Measurements from ENCODE around the gene ETFRF1. TPM values are rescaled to one million over a fixed set of nuclear protein-coding genes. Genes with fewer than 3 reads are reported as not detected.

Gene ETFRF1
- total RNA-seq, 1 experiment from 2014 or later, result 7.7 TPM

GRCh38 chr12:25151476-25151875, 43.6 kb upstream of the ETFRF1 start:
- DNase-seq, result peak; percentile 51

GRCh38 chr12:25152055-25152454, 43.0 kb upstream of the ETFRF1 start:
- ATAC-seq (no peak), DNase-seq (no peak)
- Histone ChIP-seq H2AFZ (ENCODE audit: low read length) (no peak overlapping the region), H3K4me3 (ENCODE audit: low read length) (no peak overlapping the region), H3K36me3 (ENCODE audit: low read depth, low read length) (no peaks in the 10 kb centered on the region), H4K20me1 (ENCODE audit: low read length) (no peaks in the 10 kb centered on the region), H3K79me2 (ENCODE audit: low read length) (no peaks in the 10 kb centered on the region), H3K27ac (ENCODE audit: low read length) (no peak overlapping the region), H3K9me2 (replicated peaks; ENCODE audit: low read length) (no peaks in the 10 kb centered on the region), H3K4me2 (ENCODE audit: low read length) (no peak overlapping the region), H3K27me3 (ENCODE audit: low read length) (no peaks in the 10 kb centered on the region), H3K4me1 (ENCODE audit: insufficient read depth, low read length) (no peaks in the 10 kb centered on the region), H3F3A (ENCODE audit: low read length, unreplicated experiment) (no peaks in the 10 kb centered on the region), H3K9ac (ENCODE audit: low read length) (no peak overlapping the region), H3K9me3 (ENCODE audit: low read length) (no peaks in the 10 kb centered on the region)
- BruUV-seq (replicated peaks), result no TSS peak
- POLR2A ChIA-PET (ENCODE audit: unreplicated experiment), result no interaction called here
- CTCF ChIA-PET, result no interaction called here
- intact Hi-C loops (cut with micrococcal nuclease), result no loop called here
- TF ChIP-seq EZH2phosphoT487 (IDR thresholded peaks at IDR 0.05; ENCODE audit: borderline replicate concordance, low read length) (no peak), EZH2 (IDR thresholded peaks at IDR 0.05; ENCODE audit: low read length, unreplicated experiment) (no peak)
- TF ChIP-seq, protein P1, sequence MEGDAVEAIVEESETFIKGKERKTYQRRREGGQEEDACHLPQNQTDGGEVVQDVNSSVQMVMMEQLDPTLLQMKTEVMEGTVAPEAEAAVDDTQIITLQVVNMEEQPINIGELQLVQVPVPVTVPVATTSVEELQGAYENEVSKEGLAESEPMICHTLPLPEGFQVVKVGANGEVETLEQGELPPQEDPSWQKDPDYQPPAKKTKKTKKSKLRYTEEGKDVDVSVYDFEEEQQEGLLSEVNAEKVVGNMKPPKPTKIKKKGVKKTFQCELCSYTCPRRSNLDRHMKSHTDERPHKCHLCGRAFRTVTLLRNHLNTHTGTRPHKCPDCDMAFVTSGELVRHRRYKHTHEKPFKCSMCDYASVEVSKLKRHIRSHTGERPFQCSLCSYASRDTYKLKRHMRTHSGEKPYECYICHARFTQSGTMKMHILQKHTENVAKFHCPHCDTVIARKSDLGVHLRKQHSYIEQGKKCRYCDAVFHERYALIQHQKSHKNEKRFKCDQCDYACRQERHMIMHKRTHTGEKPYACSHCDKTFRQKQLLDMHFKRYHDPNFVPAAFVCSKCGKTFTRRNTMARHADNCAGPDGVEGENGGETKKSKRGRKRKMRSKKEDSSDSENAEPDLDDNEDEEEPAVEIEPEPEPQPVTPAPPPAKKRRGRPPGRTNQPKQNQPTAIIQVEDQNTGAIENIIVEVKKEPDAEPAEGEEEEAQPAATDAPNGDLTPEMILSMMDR (conservative IDR thresholded peaks at IDR 0.05; ENCODE audit: low read depth, low read length), result no peak

More at GRCh38 chr12:25151476-25151875, 43.6 kb upstream of the ETFRF1 start:
- Histone ChIP-seq H3K36me3 (ENCODE audit: low read depth, low read length) (no peaks in the 10 kb centered on the region), H4K20me1 (ENCODE audit: low read length) (no peaks in the 10 kb centered on the region), H3K9me3 (ENCODE audit: low read length) (no peaks in the 10 kb centered on the region), H3K4me2 (ENCODE audit: low read length) (no peak overlapping the region), H3K27me3 (ENCODE audit: low read length) (no peaks in the 10 kb centered on the region), H3K9me2 (replicated peaks; ENCODE audit: low read length) (no peaks in the 10 kb centered on the region), H3K79me2 (ENCODE audit: low read length) (no peaks in the 10 kb centered on the region), H3K27ac (ENCODE audit: low read length) (no peak overlapping the region), H3K4me1 (ENCODE audit: insufficient read depth, low read length) (no peaks in the 10 kb centered on the region), H3K4me3 (ENCODE audit: low read length) (no peak overlapping the region), H3F3A (ENCODE audit: low read length, unreplicated experiment) (no peaks in the 10 kb centered on the region), H2AFZ (ENCODE audit: low read length) (no peak overlapping the region), H3K9ac (ENCODE audit: low read length) (no peak overlapping the region)
- no peak for TF ChIP-seq EZH2 (IDR thresholded peaks at IDR 0.05; ENCODE audit: low read length, unreplicated experiment)
- no peak for TF ChIP-seq EZH2phosphoT487 (IDR thresholded peaks at IDR 0.05; ENCODE audit: borderline replicate concordance, low read length)
- TF ChIP-seq, protein P1 (conservative IDR thresholded peaks at IDR 0.05; ENCODE audit: low read depth, low read length), result no peak
- POLR2A ChIA-PET (ENCODE audit: unreplicated experiment), result no interaction called here
- intact Hi-C loops (cut with micrococcal nuclease), result no loop called here
- CTCF ChIA-PET, result no interaction called here
- ATAC-seq, result peak; percentile 66
- BruUV-seq (replicated peaks), result no TSS peak

GRCh38 chr12:25155022-25155576, 39.9 kb upstream of the ETFRF1 start:
- Histone ChIP-seq H3K9me3 (ENCODE audit: low read length) (no peaks in the 10 kb centered on the region), H3K4me2 (ENCODE audit: low read length) (peak overlapping the region; percentile 40), H2AFZ (ENCODE audit: low read length) (peak overlapping the region; percentile 47; the same call in 1 of the 2 replicates), H3K27ac (ENCODE audit: low read length) (no peak overlapping the region), H3K79me2 (ENCODE audit: low read length) (no peaks in the 10 kb centered on the region), H3K4me1 (ENCODE audit: insufficient read depth, low read length) (no peaks in the 10 kb centered on the region), H3K9me2 (replicated peaks; ENCODE audit: low read length) (no peaks in the 10 kb centered on the region), H3K27me3 (ENCODE audit: low read length) (no peaks in the 10 kb centered on the region), H3K9ac (ENCODE audit: low read length) (no peak overlapping the region), H3F3A (ENCODE audit: low read length, unreplicated experiment) (no peaks in the 10 kb centered on the region), H3K36me3 (ENCODE audit: low read depth, low read length) (no peaks in the 10 kb centered on the region), H3K4me3 (ENCODE audit: low read length) (no peak overlapping the region), H4K20me1 (ENCODE audit: low read length) (no peaks in the 10 kb centered on the region)
- POLR2A ChIA-PET (ENCODE audit: unreplicated experiment), result interaction anchor here (0.6 kb wide), 1 partner anchor 233 kb away, joined by 3 read pairs; no protein-coding TSS in a partner anchor
- CTCF ChIA-PET, result interaction anchor here (0.7 to 1.2 kb wide), 3 partner anchors 163 to 232 kb away, joined by 3 to 4 read pairs (median 4); no protein-coding TSS in a partner anchor
- intact Hi-C loops (cut with micrococcal nuclease), result loop anchor here (1.0 kb wide), 1 partner anchor 232 kb away; no protein-coding TSS in a partner anchor
- no peak for TF ChIP-seq EZH2phosphoT487 (IDR thresholded peaks at IDR 0.05; ENCODE audit: borderline replicate concordance, low read length)
- TF ChIP-seq, protein P1 (conservative IDR thresholded peaks at IDR 0.05; ENCODE audit: low read depth, low read length), result peak; percentile 71
- ATAC-seq (no peak), DNase-seq (peak; percentile 32)
- no TSS peak for BruUV-seq (replicated peaks)

All from PC-3 (cell line).